Measurements from ENCODE around the gene CDH16. TPM values are rescaled to one million over a fixed set of nuclear protein-coding genes. Genes with fewer than 3 reads are reported as not detected.

The CDH16 gene
- total RNA-seq, 1 donor from 2014 or later: not detected

DNA sequence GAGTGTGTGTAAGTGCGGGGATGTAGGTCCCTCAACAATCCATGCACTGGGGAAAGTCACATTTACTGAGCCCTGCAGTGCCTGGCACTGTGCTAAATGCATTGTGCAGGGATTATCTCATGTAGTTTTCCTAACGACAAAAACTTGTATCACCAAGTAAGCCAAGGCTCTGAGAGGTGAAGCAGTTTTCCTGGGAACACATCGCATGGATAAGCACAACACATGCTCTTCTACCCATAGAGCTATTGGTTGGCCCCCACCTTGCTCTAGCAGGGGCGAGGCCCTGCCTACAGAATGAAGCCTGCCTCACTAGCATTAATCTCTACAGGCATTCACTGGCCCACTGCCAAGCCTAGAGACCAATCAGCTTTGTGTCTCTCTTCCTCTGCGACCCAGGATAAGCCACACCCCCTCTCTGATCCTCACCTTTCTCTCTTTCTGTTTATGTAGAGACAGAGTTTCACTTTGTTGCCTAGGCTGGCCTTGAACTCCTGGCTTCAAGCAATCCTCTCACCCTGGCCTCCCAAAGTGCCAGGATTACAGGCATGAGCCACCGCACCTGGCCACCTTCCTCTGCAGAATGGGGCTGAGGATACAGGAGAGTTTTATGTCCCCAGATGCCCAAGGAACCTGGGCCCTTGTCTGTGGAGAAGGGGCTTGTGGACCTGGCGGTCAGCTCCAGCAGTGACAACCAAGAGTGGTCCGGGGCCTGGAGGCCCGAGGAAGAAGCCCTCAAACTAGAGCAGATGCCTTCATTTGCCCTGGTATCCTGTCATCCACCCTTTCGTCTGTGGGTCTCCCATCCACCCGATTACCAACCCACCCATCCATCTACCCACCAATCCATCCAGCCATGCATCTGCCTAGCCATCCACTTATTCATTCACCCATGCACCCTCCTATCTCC, 12.8 kb downstream of the CDH16 start:
- Histone ChIP-seq H3K4me1 (peaks cover 30% of the 10 kb centered on the region), H3K9me3 (no peaks in the 10 kb centered on the region), H3K27ac (peak overlapping the region; percentile 41), H3K27me3 (ENCODE audit: low read depth) (no peaks in the 10 kb centered on the region), H3K36me3 (no peaks in the 10 kb centered on the region), H3K4me3 (no peak overlapping the region)
- no peak for TF ChIP-seq CTCF (IDR thresholded peaks at IDR 0.05)
- intact Hi-C loops (cut with DNase I): no loop called here
- ATAC-seq (no peak), DNase-seq (no peak)

GRCh38 chr16:66904846-66905632, 13.6 kb downstream of the CDH16 start:
- ATAC-seq (no peak), DNase-seq (no peak)
- intact Hi-C loops (cut with DNase I): no loop called here
- peak overlapping the region; percentile 41 for H3K27ac ChIP-seq
- TF ChIP-seq CTCF (IDR thresholded peaks at IDR 0.05): no peak
- no peaks in the 10 kb centered on the region for H3K27me3 ChIP-seq (ENCODE audit: low read depth)
- peaks cover 36% of the 10 kb centered on the region for H3K4me1 ChIP-seq
- H3K4me3 ChIP-seq: no peak overlapping the region
- no peaks in the 10 kb centered on the region for H3K9me3 ChIP-seq
- no peaks in the 10 kb centered on the region for H3K36me3 ChIP-seq

- Histone ChIP-seq H3K27ac (peak overlapping the region; percentile 41), H3K9me3 (no peaks in the 10 kb centered on the region), H3K36me3 (no peaks in the 10 kb centered on the region), H3K4me1 (peaks cover 42% of the 10 kb centered on the region), H3K4me3 (no peak overlapping the region), H3K27me3 (ENCODE audit: low read depth) (no peaks in the 10 kb centered on the region)
- intact Hi-C loops (cut with DNase I): no loop called here
- ATAC-seq: no peak
- TF ChIP-seq CTCF (IDR thresholded peaks at IDR 0.05): no peak
- no peak for DNase-seq
Measured at GRCh38 chr16:66904428-66904845, 14.2 kb downstream of the CDH16 start.

DNA sequence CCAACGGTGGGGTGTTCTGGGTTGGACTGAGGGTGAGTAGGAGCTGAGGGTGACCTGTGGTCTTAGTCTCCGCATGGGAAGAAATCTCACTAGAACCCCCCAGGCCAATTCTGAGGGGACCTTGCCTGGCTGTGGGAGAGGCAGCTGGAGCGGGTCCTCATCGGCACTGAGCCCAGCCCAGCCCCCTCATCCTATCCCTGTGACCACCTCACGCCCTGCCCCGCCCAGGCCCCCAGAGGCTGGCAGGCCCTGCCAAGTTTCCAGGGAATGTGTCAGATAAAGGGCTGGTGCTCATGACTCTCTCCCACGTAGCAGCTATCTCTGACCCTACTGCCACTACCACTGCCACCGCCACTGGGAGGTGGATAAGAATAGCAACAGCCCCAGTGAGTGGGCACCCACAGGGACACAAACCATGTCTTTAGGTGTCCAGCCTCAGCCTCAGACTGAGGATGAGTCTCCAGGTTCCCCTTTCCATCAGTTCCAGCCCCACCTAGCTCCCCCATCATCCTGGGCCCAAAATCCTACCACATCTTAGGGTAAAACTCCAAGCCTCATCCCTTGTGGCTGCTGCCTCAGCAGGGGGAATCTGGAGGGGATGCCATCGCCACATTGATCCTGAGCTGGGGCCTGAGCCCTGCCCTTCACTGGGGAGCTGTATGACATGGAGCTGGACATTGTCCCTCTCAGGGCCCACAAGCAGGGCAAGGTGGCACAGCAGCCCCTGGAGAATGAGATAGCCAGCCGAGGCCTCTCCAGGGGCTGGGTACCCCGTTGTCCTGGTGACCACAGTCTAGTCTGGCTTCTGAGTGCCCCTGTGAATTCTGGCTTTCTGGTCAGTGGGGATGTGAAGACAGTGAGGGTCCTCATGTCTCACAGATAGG, 14.9 kb downstream of the CDH16 start:
- Histone ChIP-seq H3K4me3 (no peak overlapping the region), H3K36me3 (no peaks in the 10 kb centered on the region), H3K27me3 (ENCODE audit: low read depth) (no peaks in the 10 kb centered on the region), H3K4me1 (peaks cover 49% of the 10 kb centered on the region), H3K9me3 (no peaks in the 10 kb centered on the region), H3K27ac (peak overlapping the region; percentile 41)
- ATAC-seq (no peak), DNase-seq (peak; percentile 7)
- intact Hi-C loops (cut with DNase I): no loop called here
- TF ChIP-seq CTCF (IDR thresholded peaks at IDR 0.05): no peak
